ENCODE data around the gene TGFBR3. TPM values are rescaled to one million over a fixed set of nuclear protein-coding genes. Genes with fewer than 3 reads are reported as not detected.

The TGFBR3 gene
- total RNA-seq, 1 experiment from 2014 or later, result 2.4 TPM

- no peak overlapping the region for H2BK20ac ChIP-seq (ENCODE audit: low read depth, low read length, poor library complexity, severe bottlenecking)
- H3K4me1 ChIP-seq (ENCODE audit: insufficient read depth, low read length), result peaks cover 4% of the 10 kb centered on the region
- no peaks in the 10 kb centered on the region for H3K9me3 ChIP-seq (ENCODE audit: control insufficient read depth, low read depth, low read length)
- no peak overlapping the region for H3T11ph ChIP-seq (ENCODE audit: low read length)
- H2AFZ ChIP-seq (ENCODE audit: low read length), result no peak overlapping the region
- H3K4ac ChIP-seq (ENCODE audit: low read depth, low read length), result no peak overlapping the region
- H3K79me2 ChIP-seq (ENCODE audit: insufficient read depth, low read length), result no peaks in the 10 kb centered on the region
- H3K18ac ChIP-seq (ENCODE audit: insufficient read length, low read depth, low read length), result no peak overlapping the region
- H2BK120ac ChIP-seq (ENCODE audit: low read depth, low read length, poor library complexity, severe bottlenecking), result no peak overlapping the region
- H3K56ac ChIP-seq (ENCODE audit: insufficient read length, low read depth, low read length), result no peak overlapping the region
- no peak overlapping the region for H3K9ac ChIP-seq (ENCODE audit: extremely low read depth, insufficient read length, low read length)
- no peaks in the 10 kb centered on the region for H3K9me3 Mint-ChIP-seq
- H3K14ac ChIP-seq (ENCODE audit: insufficient read depth, low read length), result no peak overlapping the region; the same call in 1 of the 2 replicates
- no CpG with 5 or more reads among the region's 8 CpGs for WGBS (ENCODE audit: extremely low coverage, insufficient read length, low lambda C conversion rate)
- H3K27me3 Mint-ChIP-seq (ENCODE audit: low read depth), result no peaks in the 10 kb centered on the region; the same call in 1 of the 2 replicates
- no peak overlapping the region for H2BK12ac ChIP-seq (ENCODE audit: insufficient read length, low read depth, low read length)
- peaks cover 30 to 31% of the 10 kb centered on the region in 2 experiments for H3K4me1 Mint-ChIP-seq
- H3K79me1 ChIP-seq (ENCODE audit: insufficient read depth, low read depth, low read length, poor library complexity, severe bottlenecking), result no peaks in the 10 kb centered on the region
- H4K20me1 ChIP-seq (ENCODE audit: control insufficient read depth, insufficient read depth, insufficient read length), result no peaks in the 10 kb centered on the region
- no peak overlapping the region for H3K23ac ChIP-seq (ENCODE audit: insufficient read length, low read depth, low read length)
- no peak overlapping the region for H2BK5ac ChIP-seq (ENCODE audit: insufficient read length, low read length)
- no peak overlapping the region for H4K5ac ChIP-seq (ENCODE audit: insufficient read length, low read depth, low read length)
- no peak overlapping the region; a peak in 1 of 7 replicates for H3K27ac Mint-ChIP-seq
- no peaks in the 10 kb centered on the region; a peak in 1 of 7 replicates for H3K36me3 Mint-ChIP-seq (ENCODE audit: insufficient read depth in 1 of 3, low read depth in 3 of 3)
- TF ChIP-seq, protein P1, sequence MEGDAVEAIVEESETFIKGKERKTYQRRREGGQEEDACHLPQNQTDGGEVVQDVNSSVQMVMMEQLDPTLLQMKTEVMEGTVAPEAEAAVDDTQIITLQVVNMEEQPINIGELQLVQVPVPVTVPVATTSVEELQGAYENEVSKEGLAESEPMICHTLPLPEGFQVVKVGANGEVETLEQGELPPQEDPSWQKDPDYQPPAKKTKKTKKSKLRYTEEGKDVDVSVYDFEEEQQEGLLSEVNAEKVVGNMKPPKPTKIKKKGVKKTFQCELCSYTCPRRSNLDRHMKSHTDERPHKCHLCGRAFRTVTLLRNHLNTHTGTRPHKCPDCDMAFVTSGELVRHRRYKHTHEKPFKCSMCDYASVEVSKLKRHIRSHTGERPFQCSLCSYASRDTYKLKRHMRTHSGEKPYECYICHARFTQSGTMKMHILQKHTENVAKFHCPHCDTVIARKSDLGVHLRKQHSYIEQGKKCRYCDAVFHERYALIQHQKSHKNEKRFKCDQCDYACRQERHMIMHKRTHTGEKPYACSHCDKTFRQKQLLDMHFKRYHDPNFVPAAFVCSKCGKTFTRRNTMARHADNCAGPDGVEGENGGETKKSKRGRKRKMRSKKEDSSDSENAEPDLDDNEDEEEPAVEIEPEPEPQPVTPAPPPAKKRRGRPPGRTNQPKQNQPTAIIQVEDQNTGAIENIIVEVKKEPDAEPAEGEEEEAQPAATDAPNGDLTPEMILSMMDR (conservative IDR thresholded peaks at IDR 0.05), result no peak
- no peaks in the 10 kb centered on the region for H3K27me3 ChIP-seq (ENCODE audit: insufficient read depth, low read length)
- no peak for DNase-seq
- H2AK5ac ChIP-seq (ENCODE audit: insufficient read length, low read length), result no peak overlapping the region
- no peaks in the 10 kb centered on the region for H3K23me2 ChIP-seq (ENCODE audit: insufficient read length, low read depth, low read length, poor library complexity, severe bottlenecking)
- no peak overlapping the region for H3K27ac ChIP-seq (ENCODE audit: insufficient read length, low read depth, low read length)
- H2BK15ac ChIP-seq (ENCODE audit: low read depth, low read length), result no peak overlapping the region
- H3K4me2 ChIP-seq (ENCODE audit: insufficient read depth, insufficient read length, low read length), result no peak overlapping the region
- H4K8ac ChIP-seq (replicated peaks; ENCODE audit: insufficient read length, low read depth, low read length), result no peak overlapping the region
- no peak overlapping the region for H4K91ac ChIP-seq (ENCODE audit: insufficient read length, low read depth, low read length)
- no peak overlapping the region for H3K4me3 Mint-ChIP-seq
These were observed 82.8 kb downstream of the TGFBR3 start for GRCh38 chr1:91803123-91803522.
